Hematopoietic multipotent progenitor cell treated with erythropoietin and hydrocortisone succinate and interleukin-3 and kit ligand, for 6 days (in vitro differentiated cells): ENCODE results near the gene CMBL.
A peak's percentile ranks its signal among the peaks of the same experiment; 100 is the strongest.
"Not testable (repeated sequence)": the region's sequence is repeated elsewhere in the genome, so short reads cannot be mapped to it uniquely, and the experiment has no call there.

ENCODE experiments used
- DNase-seq: peaks from one replicate; pipeline ENCODE4 v3.0.0-alpha.2; 2015

Gene CMBL

GRCh38 chr5:10333154-10334006 lies 25.7 kb upstream of the CMBL start:
- DNase-seq = peak; percentile 63

- no peak for DNase-seq
Observed at GRCh38 chr5:10332301-10332700, 24.6 kb upstream of the CMBL start.

GRCh38 chr5:10331341-10331796 lies 23.7 kb upstream of the CMBL start:
- peak; percentile 46 for DNase-seq

- DNase-seq = no peak
Observed at GRCh38 chr5:10330511-10331230, 23.0 kb upstream of the CMBL start.

- DNase-seq = no peak
Observed at GRCh38 chr5:10329820-10330481, 22.2 kb upstream of the CMBL start.

GRCh38 chr5:10329446-10329819 lies 21.7 kb upstream of the CMBL start:
- DNase-seq = no peak

GRCh38 chr5:10328323-10328722 lies 20.6 kb upstream of the CMBL start:
- no peak for DNase-seq

- DNase-seq = peak; percentile 67
Observed at GRCh38 chr5:10324518-10325370, 17.0 kb upstream of the CMBL start.

- no peak for DNase-seq
Observed at GRCh38 chr5:10323588-10324488, 16.1 kb upstream of the CMBL start.

- DNase-seq = no peak
Observed at GRCh38 chr5:10321882-10322281, 14.2 kb upstream of the CMBL start.

GRCh38 chr5:10320793-10321192 lies 13.1 kb upstream of the CMBL start:
- DNase-seq = peak; percentile 63

- DNase-seq = peak; percentile 79
Observed at GRCh38 chr5:10319202-10319851, 11.6 kb upstream of the CMBL start.

GRCh38 chr5:10317825-10318682 lies 10.4 kb upstream of the CMBL start:
- no peak for DNase-seq

GRCh38 chr5:10315824-10316509 lies 8.3 kb upstream of the CMBL start:
- no peak for DNase-seq

- DNase-seq = no peak
Observed at GRCh38 chr5:10315201-10315600, 7.5 kb upstream of the CMBL start.

- DNase-seq = no peak
Observed at GRCh38 chr5:10311595-10312425, 4.1 kb upstream of the CMBL start.

- DNase-seq = not testable (repeated sequence)
Observed at GRCh38 chr5:10310835-10311570, 3.3 kb upstream of the CMBL start.
